Suppressor macrophage treated with lipopolysaccharide for 4 hours (primary cell): ENCODE results near the gene HIGD1A.
"Not testable (repeated sequence)": the region's sequence is repeated elsewhere in the genome, so short reads cannot be mapped to it uniquely, and the experiment has no call there.

ENCODE experiments used
- DNase-seq: peaks from one replicate; pipeline ENCODE4 v3.0.0-alpha.2; 2020

HIGD1A gene

DNA sequence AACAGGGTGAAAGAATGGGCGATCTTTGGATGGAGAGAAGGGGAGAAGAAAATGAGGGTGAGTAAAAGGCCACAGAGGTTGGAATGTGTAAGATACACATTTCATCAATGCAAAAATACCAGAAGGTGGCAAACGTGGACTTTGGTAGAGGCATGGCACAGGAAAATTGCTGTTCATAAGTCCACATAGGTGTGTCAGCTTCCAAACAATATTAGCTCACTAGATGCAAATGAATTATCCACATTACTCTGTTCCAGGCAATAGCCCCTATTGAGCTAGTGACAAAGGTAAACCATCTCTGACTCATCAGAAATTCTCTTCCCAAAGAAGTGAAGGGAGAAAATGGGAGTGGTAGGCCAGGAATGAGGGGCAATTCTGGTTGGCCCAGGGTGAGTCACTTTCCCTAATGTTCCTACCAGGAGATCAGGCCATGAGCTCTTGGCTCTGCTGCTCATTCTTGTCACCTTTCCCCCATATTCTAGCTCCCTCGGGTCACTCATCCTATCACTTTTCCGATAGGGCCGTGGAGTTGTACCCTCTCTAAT lies 24.9 kb upstream of the HIGD1A start:
- no peak for DNase-seq

DNA sequence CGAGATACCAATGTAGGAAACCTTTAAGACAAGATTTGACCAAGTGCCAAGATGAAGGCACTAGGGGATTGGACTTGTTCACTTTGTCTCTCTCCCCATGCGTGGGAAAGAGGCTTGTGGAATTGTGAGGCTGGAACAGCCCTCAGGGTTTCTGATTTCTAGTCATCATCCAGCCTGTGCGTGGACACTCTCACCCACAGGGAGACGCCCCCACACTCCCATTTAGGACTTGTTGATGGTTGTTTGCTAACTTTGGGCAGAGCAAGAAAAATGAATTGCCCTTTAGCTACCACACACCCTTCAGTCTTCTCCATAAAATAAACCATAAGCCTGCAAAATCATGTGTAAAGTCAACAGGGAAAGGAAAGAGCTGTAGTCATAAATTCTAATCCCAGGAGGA lies 23.4 kb upstream of the HIGD1A start:
- DNase-seq = no peak

GRCh38 chr3:42827023-42827422 lies 22.7 kb upstream of the HIGD1A start:
- no peak for DNase-seq

GRCh38 chr3:42826141-42826540 lies 21.9 kb upstream of the HIGD1A start:
- DNase-seq = no peak

GRCh38 chr3:42823351-42823750 lies 19.1 kb upstream of the HIGD1A start:
- DNase-seq = no peak

DNA sequence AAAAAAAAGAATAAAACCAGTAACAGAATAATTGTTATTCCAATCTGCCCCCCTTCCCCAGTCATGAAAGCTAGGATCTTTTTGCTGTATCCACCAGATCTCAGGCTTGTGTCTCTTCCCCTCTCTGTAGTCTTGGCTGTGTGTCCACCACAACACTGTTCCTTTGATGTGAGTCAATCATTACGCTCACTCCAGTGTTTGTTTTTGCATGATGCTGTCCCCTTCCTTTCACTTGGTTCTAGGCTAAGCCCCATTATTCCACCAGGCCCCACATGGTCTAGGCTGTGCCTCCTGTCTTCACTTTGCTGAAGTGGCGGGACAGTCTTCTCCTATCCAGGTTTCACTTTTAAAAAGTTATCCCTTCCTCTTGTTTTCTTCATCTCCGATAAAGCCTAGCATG lies 18.5 kb upstream of the HIGD1A start:
- DNase-seq = no peak

GRCh38 chr3:42820746-42821051 lies 16.4 kb upstream of the HIGD1A start:
- no peak for DNase-seq

- DNase-seq = no peak
Measured at GRCh38 chr3:42819351-42819965, 15.2 kb upstream of the HIGD1A start.

- DNase-seq = no peak
Measured at GRCh38 chr3:42815826-42816225, 11.5 kb upstream of the HIGD1A start.

- DNase-seq = no peak
Measured at GRCh38 chr3:42814914-42815507, 10.7 kb upstream of the HIGD1A start.

DNA sequence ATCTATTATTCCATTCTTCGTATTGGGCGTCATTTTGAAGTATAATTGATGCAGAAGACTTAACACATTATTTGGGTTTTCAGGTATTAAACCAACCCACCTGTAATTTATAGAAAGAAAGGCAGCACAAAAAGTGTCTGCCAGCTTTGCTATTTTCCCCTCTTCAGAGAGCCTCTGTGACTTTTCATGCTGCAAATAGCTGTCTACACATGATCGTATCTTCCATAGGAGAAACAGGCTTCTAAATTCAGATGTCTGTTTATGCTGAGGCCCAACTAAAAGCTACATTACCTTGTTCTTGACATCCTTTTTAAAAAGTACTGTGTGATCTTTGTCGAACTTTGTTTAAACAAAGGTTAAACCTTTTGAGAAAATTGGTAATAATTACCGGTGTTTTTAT lies 10.0 kb upstream of the HIGD1A start:
- no peak for DNase-seq

DNA sequence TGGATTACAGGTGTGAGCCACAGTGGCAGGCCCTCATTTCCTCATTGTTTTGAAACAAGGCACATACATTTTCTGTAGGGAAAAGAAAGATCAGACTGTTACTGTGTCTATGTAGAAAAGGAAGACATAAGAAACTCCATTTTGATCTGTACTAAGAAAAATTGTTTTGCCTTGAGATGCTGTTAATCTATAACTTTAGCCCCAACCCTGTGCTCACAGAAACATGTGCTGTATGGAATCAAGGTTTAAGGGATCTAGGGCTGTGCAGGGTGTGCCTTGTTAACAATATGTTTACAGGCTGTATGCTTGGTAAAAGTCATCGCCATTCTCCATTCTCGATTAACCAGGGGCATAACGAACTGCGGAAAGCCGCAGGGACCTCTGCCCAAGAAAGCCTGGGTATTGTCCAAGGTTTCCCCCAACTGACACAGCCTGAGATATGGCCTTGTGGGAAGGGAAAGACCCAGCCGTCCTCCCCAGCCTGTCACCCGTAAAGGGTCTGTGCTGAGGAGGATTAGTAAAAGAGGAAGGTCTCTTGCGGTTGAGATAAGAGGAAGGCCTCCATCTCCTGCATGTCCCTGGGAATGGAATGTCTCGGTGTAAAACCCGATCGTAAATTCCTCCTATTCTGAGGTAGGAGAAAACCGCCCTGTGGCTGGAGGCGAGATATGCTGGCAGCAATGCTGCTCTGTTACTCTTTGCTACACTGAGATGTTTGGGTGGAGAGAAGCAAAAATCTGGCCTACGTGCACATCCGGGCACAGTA lies 7.0 kb upstream of the HIGD1A start:
- DNase-seq = peak; percentile 16

DNA sequence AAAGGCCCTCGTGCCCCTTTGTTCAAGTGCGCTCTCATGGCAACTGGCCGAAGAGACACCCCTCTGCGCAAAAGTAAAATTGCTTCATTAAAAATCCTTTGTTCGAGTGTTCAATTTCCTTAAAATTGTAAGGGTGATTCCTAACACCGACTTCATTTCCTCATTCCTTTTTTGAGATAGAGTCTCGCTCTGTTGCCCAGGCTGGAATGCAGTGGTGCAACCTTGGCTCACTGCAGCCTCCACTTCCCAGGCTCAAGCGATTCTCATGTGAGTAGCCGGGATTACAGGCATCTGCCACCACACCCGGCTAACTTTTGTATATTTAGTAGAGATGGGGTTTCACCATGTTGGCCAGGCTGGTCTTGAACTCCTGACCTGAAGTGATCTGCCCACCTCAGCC lies 6.4 kb upstream of the HIGD1A start:
- not testable (repeated sequence) for DNase-seq

DNA sequence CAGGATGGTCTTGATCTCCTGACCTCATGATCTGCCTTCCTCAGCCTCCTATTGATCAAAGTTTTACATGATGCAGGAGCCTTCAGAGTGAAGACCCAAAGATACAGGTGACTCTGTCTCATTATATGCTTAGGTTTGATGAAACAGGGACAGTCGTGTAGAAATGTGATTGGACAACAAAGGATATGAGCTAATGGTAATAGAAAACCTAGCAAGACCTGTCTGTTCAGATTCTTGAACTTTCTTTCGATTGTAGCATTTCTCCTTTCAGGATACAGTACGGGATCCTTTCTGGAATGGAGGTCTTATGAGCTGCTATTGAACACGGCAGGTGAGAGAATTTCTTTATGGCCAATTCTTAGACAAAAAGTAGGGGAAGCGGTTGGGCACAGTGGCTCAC lies 4.9 kb upstream of the HIGD1A start, which contains the start of gene ACKR2:
Gene ACKR2 (plus strand): TSS at position 244 of the 400 bp plus-strand sequence. CDS start 55,058 bp downstream, outside the sequence.
- no peak for DNase-seq

GRCh38 chr3:42807929-42808328 lies 3.6 kb upstream of the HIGD1A start:
- DNase-seq = no peak

DNA sequence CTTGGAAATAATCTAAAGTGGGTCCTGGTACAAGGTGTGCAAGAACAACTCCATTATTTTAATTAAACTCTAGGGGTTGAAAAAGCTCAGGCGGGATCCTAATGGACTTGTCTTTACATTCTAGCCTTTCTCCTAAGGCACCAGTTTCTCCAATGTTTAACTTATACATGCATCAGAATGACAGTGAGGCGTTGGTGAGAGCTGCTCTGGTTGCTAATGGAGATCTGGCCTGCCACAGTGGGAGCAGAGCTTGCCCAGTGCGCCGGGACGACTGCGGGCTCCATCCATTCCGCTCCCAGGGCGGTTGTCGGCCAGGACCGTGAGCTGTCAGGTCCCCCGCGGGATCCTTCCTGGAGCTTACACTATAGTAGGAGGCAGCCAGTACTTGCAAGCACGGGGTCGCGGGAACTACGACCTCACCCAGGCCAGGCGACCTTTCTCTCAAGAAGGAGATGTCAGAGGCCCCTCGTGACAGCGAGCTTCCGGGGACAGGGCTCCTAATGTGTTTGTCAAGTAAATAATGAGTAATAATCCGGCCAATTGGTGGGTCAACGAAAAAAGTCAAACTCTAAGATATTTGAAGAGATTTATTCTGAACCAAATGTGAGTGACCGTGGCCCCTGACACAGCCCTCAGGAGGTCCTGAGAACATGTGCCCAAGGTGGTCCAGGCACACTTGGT lies 991 bp upstream of the HIGD1A start:
- DNase-seq = no peak

DNA sequence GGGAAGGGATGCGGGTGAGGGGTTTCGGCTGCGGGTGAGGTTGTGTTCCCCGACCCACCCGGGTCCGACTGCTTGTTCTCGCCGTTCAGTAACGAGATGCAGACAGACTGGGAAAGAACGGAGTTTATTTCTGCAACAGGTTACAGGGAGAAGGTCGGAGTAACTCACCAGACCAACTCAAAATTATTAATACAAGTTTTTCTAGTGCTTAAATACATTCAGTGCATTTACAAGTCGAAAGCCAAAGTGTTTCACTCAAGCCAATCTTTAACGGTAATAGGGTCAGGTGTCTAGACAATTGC lies 492 bp upstream of the HIGD1A start:
- DNase-seq = no peak

DNA sequence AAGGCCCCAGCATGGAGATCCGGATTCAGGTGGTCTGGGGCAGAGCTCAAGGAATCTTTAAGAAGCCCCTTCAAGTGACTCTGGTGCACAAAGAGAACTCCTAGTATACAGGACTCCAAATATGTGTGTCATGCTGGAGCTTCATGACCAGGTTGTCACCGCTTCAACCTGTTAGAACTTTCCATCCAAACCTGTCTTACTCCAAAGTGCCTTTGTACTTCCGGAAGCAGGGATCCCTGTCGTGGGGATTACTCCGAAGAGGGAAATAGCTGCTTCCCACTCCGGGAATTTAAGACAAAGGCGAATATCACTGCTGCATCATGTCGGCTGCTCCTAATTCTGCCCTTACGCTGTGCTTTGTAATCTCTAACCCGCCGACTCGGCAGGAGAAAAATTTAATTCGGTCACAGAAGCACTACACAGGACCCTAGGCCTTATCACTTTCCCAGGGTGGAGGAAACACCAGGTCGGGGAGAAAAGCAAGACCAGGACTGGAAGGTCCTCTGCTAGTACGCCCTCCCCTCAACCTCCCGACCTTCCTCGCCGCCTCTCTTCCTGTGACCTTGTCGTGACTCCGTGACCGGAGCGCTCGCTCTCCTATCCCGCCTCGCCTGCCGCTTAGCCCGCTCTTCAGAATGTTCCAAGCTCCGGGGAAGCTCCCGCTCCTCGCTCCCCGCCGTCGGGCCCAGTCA lies 730 bp downstream of the HIGD1A start:
- peak; percentile 32 for DNase-seq

- no peak for DNase-seq
Measured at GRCh38 chr3:42802876-42803413, 1.3 kb downstream of the HIGD1A start.

DNA sequence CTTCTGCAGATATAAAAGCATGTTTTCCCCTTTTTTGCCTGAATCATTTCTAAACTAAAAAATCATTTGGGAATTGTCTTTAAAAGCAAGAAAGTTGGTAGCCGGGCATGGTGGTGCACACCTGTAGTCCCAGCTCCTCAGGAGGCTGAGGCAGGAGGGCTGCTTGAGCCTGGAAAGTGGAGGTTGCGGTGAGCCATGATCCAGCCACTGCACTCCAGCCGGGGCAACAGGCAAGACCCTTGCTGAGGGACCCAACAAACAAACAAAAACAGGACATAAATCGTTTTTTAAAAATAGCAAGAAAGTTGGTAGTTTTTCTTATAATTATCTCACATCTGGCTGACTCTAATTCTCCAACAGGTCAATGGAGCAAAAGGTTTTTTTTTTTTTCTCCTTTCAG lies 2.5 kb downstream of the HIGD1A start:
- no peak for DNase-seq

DNA sequence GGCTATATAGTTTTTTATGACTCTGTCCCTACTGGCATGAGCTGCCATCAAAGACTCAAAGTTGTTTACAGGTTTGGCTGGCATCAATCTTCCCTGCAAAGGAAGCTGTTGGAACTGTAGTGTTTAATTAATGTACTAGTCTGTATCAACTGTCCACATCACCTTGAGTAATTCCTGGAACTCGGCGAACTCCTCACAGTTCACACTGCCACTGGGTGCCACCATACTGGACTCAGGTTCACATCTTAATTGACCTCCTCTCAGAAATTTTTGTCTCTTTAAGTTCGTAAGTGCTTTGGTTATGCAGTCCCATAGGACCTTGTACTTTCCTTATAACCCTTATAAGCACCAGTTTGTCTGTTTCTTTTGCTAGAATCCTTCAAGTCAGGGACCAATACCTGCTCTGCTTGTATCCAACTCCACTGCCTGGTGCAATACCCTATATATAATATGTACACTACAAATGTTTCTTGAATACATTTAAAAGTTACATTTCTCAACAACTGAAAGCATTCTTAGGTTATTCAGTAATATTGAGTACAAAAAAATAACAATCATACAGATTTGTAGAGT lies 3.2 kb downstream of the HIGD1A start:
- DNase-seq = no peak

DNA sequence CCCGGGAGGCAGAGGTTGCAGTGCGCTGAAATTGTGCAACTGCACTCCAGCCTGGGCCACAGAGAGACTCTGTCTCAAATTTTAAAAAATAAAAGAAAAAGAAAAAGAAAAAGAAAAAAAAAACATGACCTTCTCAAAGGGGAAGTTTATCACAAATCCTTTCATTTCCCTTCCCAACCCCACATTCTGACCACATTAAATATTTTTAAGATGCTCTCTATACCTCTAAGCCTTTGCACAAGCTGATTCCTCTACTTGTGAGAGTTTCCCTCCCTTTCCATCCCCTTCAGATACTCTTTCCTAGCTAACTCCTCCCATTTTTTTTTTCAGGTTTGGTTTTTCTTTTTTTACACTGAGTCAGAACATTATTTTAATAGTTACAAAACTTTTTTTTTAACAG lies 4.0 kb downstream of the HIGD1A start:
- peak; percentile 19 for DNase-seq

DNA sequence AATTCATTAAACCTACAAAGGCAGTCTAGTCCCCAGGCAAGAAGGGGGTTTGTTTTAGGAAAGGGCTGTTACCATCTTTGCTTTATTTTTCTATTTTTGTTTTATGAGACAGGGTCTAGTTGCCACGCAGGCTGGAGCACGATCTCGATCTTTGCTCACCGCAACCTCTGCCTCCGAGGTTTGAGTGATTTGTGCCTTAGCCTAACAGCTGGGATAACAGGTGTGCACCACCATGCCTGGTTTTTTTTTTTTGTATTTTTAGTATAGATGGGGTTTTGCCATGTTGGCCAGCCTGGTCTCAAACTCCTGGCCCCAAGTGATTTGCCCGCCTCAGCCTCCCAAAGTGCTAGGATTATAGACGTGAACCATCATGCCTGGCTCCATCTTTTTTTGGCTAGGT lies 4.9 kb downstream of the HIGD1A start:
- no peak for DNase-seq
